HG02870 (cell line): ENCODE measurements around the gene CD79B.
"Not testable (repeated sequence)": the region's sequence is repeated elsewhere in the genome, so short reads cannot be mapped to it uniquely, and the experiment has no call there.

ENCODE experiments used
- ATAC-seq: cut with Tn5 transposase; IDR thresholded peaks from one replicate; pipeline ENCODE4 v1.9.1; 2021; ENCODE audit warnings: mild to moderate bottlenecking, moderate library complexity; ENCODE audit not compliant: unreplicated experiment

CD79B gene

DNA sequence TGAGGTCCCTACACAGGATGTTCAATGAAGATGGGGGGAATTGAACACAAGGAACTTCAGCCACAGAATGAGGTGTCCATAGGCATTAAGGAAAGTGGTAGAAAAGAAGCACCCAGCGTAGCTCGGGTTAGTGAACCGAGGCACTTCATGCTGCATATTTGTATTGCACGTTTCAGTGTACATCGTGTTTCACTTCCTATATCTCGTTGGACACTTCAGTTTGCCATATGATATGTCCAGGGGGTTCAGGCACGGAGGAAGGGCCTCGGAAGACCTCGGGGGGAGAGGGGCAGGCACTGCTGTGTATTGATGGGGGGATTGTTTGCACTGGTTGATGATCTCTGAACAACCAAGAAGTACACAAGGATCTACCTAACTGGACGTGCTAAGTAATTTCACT lies 16.4 kb downstream of the CD79B start:
- ATAC-seq = not testable (repeated sequence)

DNA sequence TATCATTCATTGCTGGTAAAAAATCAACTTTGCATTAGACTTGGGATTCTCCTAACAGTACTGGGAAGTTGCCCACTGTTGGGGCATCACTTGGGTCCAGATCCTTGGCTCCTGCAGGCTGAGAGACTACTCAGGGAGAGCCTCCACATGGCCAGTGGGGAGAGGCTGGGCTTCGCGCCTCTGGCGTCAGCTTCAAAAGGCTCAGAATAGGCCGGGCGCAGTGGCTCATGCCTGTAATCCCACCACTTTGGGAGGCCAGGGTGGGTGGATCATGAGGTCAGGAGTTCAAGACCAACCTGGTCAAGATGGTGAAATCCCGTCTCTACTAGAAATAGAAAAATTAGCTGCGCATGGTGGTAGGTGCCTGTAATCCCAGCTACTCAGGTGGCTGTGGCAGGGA lies 17.7 kb downstream of the CD79B start:
- ATAC-seq = no peak

DNA sequence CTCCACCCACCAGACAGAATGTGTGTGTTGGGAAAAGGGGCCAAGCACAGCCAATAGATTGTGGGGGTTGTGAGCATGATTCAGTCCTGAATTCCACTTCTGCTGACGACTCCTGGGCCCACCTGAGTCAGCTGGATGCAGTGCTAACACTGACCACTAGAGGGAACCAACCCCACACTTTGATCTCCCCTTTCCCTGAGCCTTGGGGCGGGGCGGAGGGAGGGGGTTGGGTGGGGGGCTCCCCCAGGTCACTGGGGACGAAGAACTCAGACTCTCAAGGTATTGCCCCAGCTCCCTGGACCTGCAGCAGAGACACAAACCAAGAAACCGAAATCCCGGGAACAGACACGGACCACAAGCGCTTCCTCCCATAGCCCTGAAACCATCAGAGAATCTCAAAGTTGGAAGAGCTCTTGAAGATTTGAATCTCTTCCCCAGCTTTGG lies 20.5 kb downstream of the CD79B start:
- ATAC-seq = no peak

- no peak for ATAC-seq
Measured at GRCh38 chr17:63911041-63911635, 21.0 kb downstream of the CD79B start, which contains the start of gene CSHL1. Gene CSHL1 (minus strand): TSS chr17:63911258. CDS start chr17:63911196, 62 bp downstream.

DNA sequence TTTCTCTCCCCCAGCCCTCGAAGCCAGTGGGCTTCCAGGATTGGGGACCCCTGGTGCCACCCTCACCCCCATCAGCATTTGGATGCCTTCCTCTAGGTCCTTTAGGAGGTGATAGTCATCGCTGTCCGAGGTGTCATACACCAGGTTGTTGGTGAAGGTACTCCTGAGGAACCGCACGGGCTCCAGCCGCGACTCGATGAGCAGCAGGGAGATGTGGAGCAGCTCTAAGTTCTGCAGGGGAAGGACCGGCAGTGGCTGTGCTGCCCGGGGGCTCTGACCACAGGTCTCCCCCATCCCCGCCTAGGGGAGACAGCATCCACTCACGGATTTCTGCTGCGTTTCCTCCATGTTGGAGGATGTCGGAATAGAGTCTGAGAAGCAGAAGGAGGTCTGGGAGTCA lies 22.0 kb downstream of the CD79B start:
- no peak for ATAC-seq

DNA sequence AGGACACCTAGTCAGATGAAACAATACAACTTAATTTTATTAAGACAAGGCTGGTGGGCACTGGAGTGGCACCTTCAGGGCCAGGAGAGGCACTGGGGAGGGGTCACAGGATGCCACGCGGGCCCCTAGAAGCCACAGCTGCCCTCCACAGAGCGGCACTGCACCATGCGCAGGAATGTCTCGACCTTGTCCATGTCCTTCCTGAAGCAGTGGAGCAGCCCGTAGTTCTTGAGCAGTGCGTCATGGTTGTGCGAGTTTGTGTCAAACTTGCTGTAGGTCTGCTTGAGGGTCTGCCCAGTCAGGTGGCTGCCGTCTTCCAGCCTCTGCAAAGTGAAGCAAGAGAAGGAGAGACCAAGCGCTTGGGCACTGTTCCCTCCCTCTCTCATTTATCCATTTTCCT lies 22.5 kb downstream of the CD79B start:
- not testable (repeated sequence) for ATAC-seq

GRCh38 chr17:63907161-63907778 lies 24.9 kb downstream of the CD79B start:
- not testable (repeated sequence) for ATAC-seq

GRCh38 chr17:63904796-63905195 lies 27.3 kb downstream of the CD79B start:
- ATAC-seq = not testable (repeated sequence)

DNA sequence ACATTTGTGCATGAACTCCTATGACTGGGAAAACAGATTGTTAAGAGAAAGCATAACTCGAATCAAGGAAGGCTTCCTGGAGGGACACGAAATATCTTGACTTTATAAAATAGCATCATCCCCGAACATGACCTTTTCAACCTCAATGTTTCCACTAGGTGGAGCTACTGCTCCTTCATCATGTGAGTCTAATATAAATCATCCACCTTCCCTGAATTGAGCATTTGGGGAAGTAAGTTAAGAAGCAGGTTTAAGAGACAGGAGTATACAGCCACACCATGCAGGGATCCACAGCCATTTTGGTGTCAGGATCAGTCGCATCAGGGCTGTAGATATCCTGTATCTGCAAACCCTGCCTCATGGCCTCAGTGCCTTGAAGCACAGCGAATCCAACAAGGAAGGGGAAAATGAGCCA lies 28.3 kb downstream of the CD79B start:
- ATAC-seq = not testable (repeated sequence)

DNA sequence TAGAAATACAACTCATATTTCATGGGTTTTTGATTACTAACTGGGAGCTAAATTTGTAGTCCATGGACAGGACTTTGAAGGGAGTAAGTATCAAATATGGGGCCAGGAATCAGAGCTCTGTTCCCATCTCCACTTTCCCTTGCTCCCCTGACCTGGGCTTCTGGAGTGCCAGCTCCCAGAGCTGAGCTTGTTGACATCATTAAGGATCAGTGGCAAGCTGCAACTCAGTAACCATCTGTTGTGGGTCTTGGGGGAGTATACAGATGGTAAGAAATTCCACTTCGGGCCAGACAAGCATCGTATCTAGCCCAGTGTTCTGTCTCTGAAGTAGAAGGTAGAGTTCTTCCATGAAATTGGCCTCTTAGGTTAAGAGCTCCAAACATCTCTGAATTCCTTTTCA lies 30.2 kb downstream of the CD79B start:
- ATAC-seq = not testable (repeated sequence)

DNA sequence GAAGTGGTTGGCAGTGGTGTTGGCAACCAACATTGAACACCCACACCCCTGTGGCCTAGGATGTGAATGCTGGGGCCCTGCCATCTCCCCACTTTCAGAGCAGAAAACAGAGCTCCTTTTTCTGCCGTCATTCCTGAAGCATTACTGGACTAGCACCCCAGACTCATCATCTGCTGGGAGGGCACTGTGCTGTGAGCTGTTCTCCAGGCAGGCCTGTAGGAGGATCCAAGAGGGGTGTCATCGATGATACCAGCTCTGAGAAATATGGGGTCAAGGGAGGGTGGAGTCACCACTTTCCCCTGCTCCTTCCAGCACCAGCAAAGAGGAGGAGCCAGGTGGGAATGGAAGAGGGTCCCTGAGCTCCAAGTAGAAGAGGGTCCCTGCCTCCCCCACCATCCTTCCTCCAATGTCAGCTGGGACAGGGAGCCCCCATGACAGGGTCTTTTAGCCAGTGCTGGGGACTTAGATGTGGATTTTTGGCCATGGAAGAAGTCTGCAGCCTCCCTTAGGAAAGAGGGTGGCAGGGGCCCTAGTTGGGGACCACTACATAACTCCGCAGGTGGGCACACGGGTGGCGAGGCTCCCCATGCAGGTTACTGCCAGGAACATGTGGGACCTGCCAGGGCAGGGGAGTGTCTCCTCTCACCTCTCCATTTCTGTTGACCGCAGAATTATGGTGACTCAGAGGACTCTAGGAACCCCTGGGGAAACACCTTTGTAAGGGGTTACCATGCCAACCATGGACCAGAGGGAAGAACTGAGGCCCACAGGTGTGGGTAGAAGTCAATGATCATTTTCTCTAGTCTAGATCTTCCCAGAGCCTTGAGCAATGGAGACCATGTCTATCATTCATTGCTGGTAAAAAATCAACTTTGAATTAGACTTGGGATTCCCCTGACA lies 33.0 kb downstream of the CD79B start:
- ATAC-seq = not testable (repeated sequence)

- ATAC-seq = not testable (repeated sequence)
Measured at GRCh38 chr17:63896524-63897354, 35.4 kb downstream of the CD79B start, which contains the start of gene CSH1. Gene CSH1 (minus strand): TSS chr17:63896574. CDS start chr17:63896511, 63 bp downstream.

- not testable (repeated sequence) for ATAC-seq
Measured at GRCh38 chr17:63894821-63895220, 37.3 kb downstream of the CD79B start.

DNA sequence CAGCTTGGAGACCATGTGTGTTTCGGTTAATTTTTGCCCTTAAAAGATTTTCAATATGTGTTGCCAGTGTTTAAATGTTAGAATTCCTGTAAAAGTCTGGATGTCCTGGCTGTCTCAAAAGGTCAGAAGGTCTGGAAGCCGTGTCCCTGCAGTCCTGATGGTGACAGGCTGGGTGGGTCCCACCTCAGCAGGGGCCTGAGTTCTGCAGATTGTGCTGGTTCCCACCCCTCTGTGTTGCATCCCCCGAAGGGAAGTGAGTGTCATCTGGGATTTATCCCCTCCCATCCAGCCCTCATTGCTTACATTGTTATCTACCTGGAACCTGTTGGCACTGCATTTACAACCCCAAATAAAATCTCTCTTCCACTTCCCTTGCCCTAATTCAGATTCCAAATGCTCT lies 38.1 kb downstream of the CD79B start:
- not testable (repeated sequence) for ATAC-seq

GRCh38 chr17:63892316-63893037 lies 39.7 kb downstream of the CD79B start:
- not testable (repeated sequence) for ATAC-seq

- ATAC-seq = not testable (repeated sequence)
Measured at GRCh38 chr17:63889026-63889848, 42.9 kb downstream of the CD79B start.

GRCh38 chr17:63885119-63885518 lies 47.0 kb downstream of the CD79B start:
- ATAC-seq = not testable (repeated sequence)

DNA sequence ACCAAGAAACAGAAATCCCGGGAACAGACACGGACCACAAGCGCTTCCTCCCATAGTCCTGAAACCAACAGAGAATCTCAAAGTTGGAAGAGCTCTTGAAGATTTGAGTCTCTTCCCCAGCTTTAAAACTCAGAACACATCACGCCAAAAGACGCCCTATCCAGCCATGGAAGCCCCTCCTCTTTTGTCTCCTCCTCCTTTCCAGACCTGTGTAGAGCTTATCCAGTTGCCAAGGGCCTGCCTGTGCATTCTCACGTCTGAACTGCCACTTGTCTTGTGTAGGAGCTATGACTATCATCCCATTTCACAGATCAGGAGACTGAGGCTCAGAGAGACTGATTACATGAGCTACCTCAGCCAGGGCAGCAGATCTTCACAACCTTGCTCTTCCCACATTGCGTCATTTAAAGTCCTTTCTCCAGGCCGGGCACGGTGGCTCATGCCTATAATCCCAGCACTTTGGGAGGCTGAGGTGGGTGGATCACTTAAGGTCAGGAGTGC lies 49.5 kb downstream of the CD79B start:
- ATAC-seq = not testable (repeated sequence)
